ENCODE data around the gene NT5DC2.
"Not testable (repeated sequence)": the region's sequence is repeated elsewhere in the genome, so short reads cannot be mapped to it uniquely, and the experiment has no call there.

Gene NT5DC2

GRCh38 chr3:52537165-52537620 is 3.5 kb upstream of the NT5DC2 start:
- no peak for DNase-seq (ENCODE audit: low read depth in 3 of 3)

GRCh38 chr3:52536369-52537164 is 2.9 kb upstream of the NT5DC2 start, which contains the start of gene UQCC5:
UQCC5 (plus strand) TSS chr3:52536605; CDS start chr3:52536756, 151 bp downstream.
- DNase-seq (ENCODE audit: low read depth in 3 of 3) = peak; percentile 92 to 97 (median 95)

GRCh38 chr3:52536112-52536368 is 2.4 kb upstream of the NT5DC2 start:
- DNase-seq (ENCODE audit: low read depth in 3 of 3) = no peak

GRCh38 chr3:52535411-52536111 is 1.9 kb upstream of the NT5DC2 start:
- no peak for DNase-seq (ENCODE audit: low read depth in 3 of 3)

GRCh38 chr3:52534281-52535183 is 875 bp upstream of the NT5DC2 start:
- no peak for DNase-seq (ENCODE audit: low read depth in 3 of 3)

- DNase-seq (ENCODE audit: low read depth in 3 of 3) = no peak
Measured at GRCh38 chr3:52532838-52533622, 627 bp downstream of the NT5DC2 start.

GRCh38 chr3:52532517-52532837 is 1.2 kb downstream of the NT5DC2 start:
- no peak for DNase-seq (ENCODE audit: low read depth in 3 of 3)

GRCh38 chr3:52531860-52532516 is 1.7 kb downstream of the NT5DC2 start:
- no peak for DNase-seq (ENCODE audit: low read depth in 3 of 3)

- DNase-seq (ENCODE audit: low read depth in 3 of 3) = no peak
Measured at GRCh38 chr3:52530918-52531826, 2.5 kb downstream of the NT5DC2 start.

- DNase-seq (ENCODE audit: low read depth in 3 of 3) = no peak
Measured at GRCh38 chr3:52529376-52530333, 4.0 kb downstream of the NT5DC2 start.

- no peak for DNase-seq (ENCODE audit: low read depth in 3 of 3)
Measured at GRCh38 chr3:52528586-52529375, 4.9 kb downstream of the NT5DC2 start.

GRCh38 chr3:52527732-52528585 is 5.7 kb downstream of the NT5DC2 start:
- DNase-seq (ENCODE audit: low read depth in 3 of 3) = no peak

- no peak for DNase-seq (ENCODE audit: low read depth in 3 of 3)
Measured at GRCh38 chr3:52527039-52527731, 6.5 kb downstream of the NT5DC2 start.

- not testable (repeated sequence) for DNase-seq (ENCODE audit: low read depth in 3 of 3)
Measured at GRCh38 chr3:52526671-52527038, 7.0 kb downstream of the NT5DC2 start.

- no peak for DNase-seq (ENCODE audit: low read depth in 3 of 3)
Measured at GRCh38 chr3:52525680-52526561, 7.7 kb downstream of the NT5DC2 start.
